BJ (cell line): ENCODE results near the gene DGKG. TPM values are rescaled to one million over a fixed set of nuclear protein-coding genes. Genes with fewer than 3 reads are reported as not detected.

Source experiments
- CTCF ChIA-PET: fragments of 350-600 bp; formaldehyde crosslinking; extraction: SDS; loops from one replicate; lab custom pipeline; 2021; ENCODE audit warnings: antibody characterized with exemption, inconsistent platforms; lab: Yijun Ruan, JAX
- POLR2A ChIA-PET: fragments of 300-600 bp; sonication (Branson Sonifier 250); formaldehyde crosslinking; extraction: SDS; loops from one replicate; lab custom pipeline; 2021; ENCODE audit warnings: antibody characterized with exemption; lab: Charles Lee
- DNase-seq: peaks from one replicate; pipeline ENCODE4 v3.0.0-alpha.2; 2011; ENCODE audit warnings: low read depth
- H3K27me3 ChIP-seq: 2 replicates; pipeline ENCODE4 v1.6.0; 2011; ENCODE audit warnings: low read length; ENCODE audit not compliant: control insufficient read depth, insufficient read depth
- H3K36me3 ChIP-seq: 2 replicates; pipeline ENCODE4 v1.5.1; 2011; ENCODE audit warnings: low read length; ENCODE audit not compliant: control insufficient read depth, insufficient read depth
- H3K4me3 ChIP-seq: 2 replicates; pipeline ENCODE4 v1.5.1; 2011; ENCODE audit warnings: low read depth, mild to moderate bottlenecking, control low read depth, low read length
- CTCF ChIP-seq: IDR thresholded peaks from 2 replicates; pipeline ENCODE4 v1.5.1; 2011; ENCODE audit warnings: low read depth, mild to moderate bottlenecking, control low read depth, inconsistent platforms, low read length, moderate library complexity; ENCODE audit not compliant: insufficient read depth
- polyA plus RNA-seq: library from polyadenylated mRNA; depleted of rRNA; stranded (reverse); fragments of >200 nt; gene quantifications from 2 replicates; pipeline ENCODE4 v1.2.3, GENCODE V29; 2011

Gene DGKG
- polyA plus RNA-seq, 1 experiment: not detected

DNA sequence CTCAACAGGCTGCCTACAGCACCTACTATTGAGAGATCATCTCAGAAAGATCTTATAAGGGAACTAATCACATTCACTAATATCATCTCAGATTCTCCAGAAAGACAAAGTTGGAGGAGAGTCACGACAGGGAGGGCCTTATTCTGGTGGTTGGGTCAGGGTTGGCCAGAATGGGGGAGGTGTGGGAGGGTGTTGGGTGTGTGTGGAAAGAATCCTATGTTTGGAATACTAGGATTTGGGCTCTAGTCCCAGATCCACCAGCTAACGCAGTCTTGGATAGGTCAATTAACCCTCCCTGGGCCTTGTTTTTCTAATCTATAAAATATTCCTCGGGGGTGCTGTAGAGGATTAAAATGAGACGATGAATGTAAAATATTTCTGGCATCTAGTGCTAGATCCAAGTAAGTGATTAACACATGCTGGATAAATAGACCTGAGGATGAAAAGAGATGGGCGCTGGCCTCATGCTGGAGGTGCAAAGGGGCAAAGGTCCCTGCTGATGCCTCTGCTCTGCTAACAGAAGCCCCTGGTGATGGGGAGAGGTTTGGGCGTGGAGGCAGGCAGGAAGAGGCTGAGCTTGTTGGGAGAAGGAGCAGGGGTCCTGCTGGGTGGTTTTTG is 185.6 kb downstream of the DGKG start:
- Histone ChIP-seq H3K36me3 (no peaks in the 10 kb centered on the region), H3K27me3 (peaks cover 8% of the 10 kb centered on the region), H3K4me3 (no peak overlapping the region)
- TF ChIP-seq CTCF: no peak
- ChIA-PET CTCF (no interaction called here), POLR2A (no interaction called here)
- no peak for DNase-seq

- TF ChIP-seq CTCF: no peak
- H3K27me3 ChIP-seq: peaks cover 6% of the 10 kb centered on the region
- POLR2A ChIA-PET: no interaction called here
- H3K36me3 ChIP-seq: no peaks in the 10 kb centered on the region
- no peak for DNase-seq
- no peak overlapping the region for H3K4me3 ChIP-seq
- CTCF ChIA-PET: no interaction called here
Measured at GRCh38 chr3:186173224-186173815, 188.7 kb downstream of the DGKG start.

GRCh38 chr3:186172353-186172752 is 189.7 kb downstream of the DGKG start:
- H3K36me3 ChIP-seq: no peaks in the 10 kb centered on the region
- CTCF ChIA-PET: no interaction called here
- POLR2A ChIA-PET: no interaction called here
- no peak overlapping the region for H3K4me3 ChIP-seq
- DNase-seq: no peak
- no peak for TF ChIP-seq CTCF
- peaks cover 6% of the 10 kb centered on the region for H3K27me3 ChIP-seq

GRCh38 chr3:186171521-186171920 is 190.5 kb downstream of the DGKG start:
- H3K4me3 ChIP-seq: no peak overlapping the region
- DNase-seq: no peak
- H3K36me3 ChIP-seq: no peaks in the 10 kb centered on the region
- ChIA-PET CTCF (no interaction called here), POLR2A (no interaction called here)
- H3K27me3 ChIP-seq: peaks cover 2% of the 10 kb centered on the region; the same call in 1 of the 2 replicates
- no peak for TF ChIP-seq CTCF

DNA sequence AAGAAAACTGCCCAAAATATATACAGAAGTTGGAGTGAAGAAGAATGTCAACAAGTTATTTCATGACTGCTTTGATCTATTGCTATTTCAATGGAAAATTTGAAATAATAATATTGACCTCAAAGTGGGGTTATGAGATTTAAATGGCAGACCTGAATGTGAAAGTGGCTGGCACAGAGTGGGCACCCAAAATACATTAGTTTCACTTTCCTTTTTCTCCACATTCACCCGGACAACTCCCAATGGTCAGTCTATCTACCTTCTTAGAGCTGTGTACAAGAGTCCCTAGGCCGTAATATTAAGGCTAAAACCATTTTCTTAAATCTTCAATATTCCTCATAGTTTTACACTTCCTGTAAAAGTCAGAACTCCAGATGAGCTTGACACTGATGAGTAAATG is 191.5 kb downstream of the DGKG start:
- DNase-seq: no peak
- POLR2A ChIA-PET: no interaction called here
- no peaks in the 10 kb centered on the region for H3K36me3 ChIP-seq
- H3K4me3 ChIP-seq: no peak overlapping the region
- H3K27me3 ChIP-seq: peaks cover 2% of the 10 kb centered on the region; the same call in 1 of the 2 replicates
- CTCF ChIA-PET: no interaction called here
- TF ChIP-seq CTCF: no peak
